Aorta (tissue), 5 donors: Measurements from ENCODE around the gene IL36G. TPM values are rescaled to one million over a fixed set of nuclear protein-coding genes. Genes with fewer than 3 reads are reported as not detected.
"Not testable (repeated sequence)": the region's sequence is repeated elsewhere in the genome, so short reads cannot be mapped to it uniquely, and the experiment has no call there.

Experiments
- ATAC-seq: fragments of 200-7000 bp; cut with Tn5 transposase; one replicate; pipeline ENCODE4 v1.9.1; 2022; ENCODE audit warnings: moderate library complexity; ENCODE audit not compliant: low FRiP score
- DNase-seq, 2 donors: peaks; one replicate each; pipeline ENCODE4 v3.0.0-alpha.2; 2020
- H3K27ac ChIP-seq, 2 donors: one replicate each; pipeline ENCODE4 v1.5.1; 2013; ENCODE audit warnings: low read length in 2 of 2, mild to moderate bottlenecking in 2 of 2, moderate library complexity in 2 of 2, control low read depth in 1 of 2, inconsistent platforms in 1 of 2, low read depth in 1 of 2
- H3K27me3 ChIP-seq, 2 donors: one replicate each; pipeline ENCODE4 v1.6.1; 2013; ENCODE audit warnings: control low read depth in 1 of 2, low read length in 1 of 2, mild to moderate bottlenecking in 1 of 2, moderate library complexity in 1 of 2; ENCODE audit not compliant: insufficient read depth in 2 of 2, control insufficient read depth in 1 of 2
- H3K36me3 ChIP-seq, 2 donors: one replicate each; pipeline ENCODE4 v1.6.1; 2013; ENCODE audit warnings: control low read depth in 1 of 2, low read length in 1 of 2, mild to moderate bottlenecking in 1 of 2; ENCODE audit not compliant: insufficient read depth in 2 of 2, control insufficient read depth in 1 of 2
- H3K4me1 ChIP-seq, 2 donors: one replicate each; pipeline ENCODE4 v1.6.1; 2013; ENCODE audit warnings: low read length in 2 of 2, control low read depth in 1 of 2, mild to moderate bottlenecking in 1 of 2, moderate library complexity in 1 of 2; ENCODE audit not compliant: insufficient read depth in 2 of 2, control insufficient read depth in 1 of 2
- H3K4me3 ChIP-seq, 2 donors: one replicate each; pipeline ENCODE4 v1.5.1; 2013; ENCODE audit warnings: low read length in 2 of 2, control low read depth in 1 of 2, mild to moderate bottlenecking in 1 of 2
- H3K9me3 ChIP-seq: one replicate; pipeline ENCODE4 v1.6.1; 2013; ENCODE audit warnings: mild to moderate bottlenecking, low read length; ENCODE audit not compliant: control insufficient read depth
- whole genome bisulfite sequencing, 2 donors: extraction: QIAGEN DNeasy Blood & Tissue Kit; methylation state at CpG; one replicate each; pipeline ENCODE4 v1.1.7; 2013; 5-methylcytosine and 5-hydroxymethylcytosine counted together
- intact Hi-C, 2 donors: fragments of 100-400 bp; cut with DNase I; formaldehyde crosslinking; loops; one replicate each; pipeline versions ENCODE4 v1.14.2 to v1.15.0; 2022
- long read RNA-seq, 2 donors: library from polyadenylated mRNA; unstranded; transcript quantifications; one replicate each; pipeline ENCODE4 v2.0.0, GENCODE V29; 2020 to 2021
- polyA plus RNA-seq, 2 donors: library from polyadenylated mRNA; stranded (reverse); fragments of 200-250 nt; gene quantifications; one replicate each; pipeline ENCODE4 v1.2.3, GENCODE V29; 2013
- total RNA-seq, 2 donors: library from RNA; stranded (reverse); fragmentation: NEBNext Ultra II Directional; extraction: Animal tissue kit (Norgen Biotek cat#: 25700); gene quantifications; one replicate each; pipeline ENCODE4 v1.2.1, GENCODE V29; 2021
- donor health status: healthy with polysubstance abuse.
- donor health status: Bipolar disorder and iron deficiency.
- donor health status: DM: no; HTN: no; CAD: no.
- donor health status: DM: no; HTN: no; CAD: no.
- donor health status: DM: yes; HTN: yes; CAD: no.

Gene IL36G
- total RNA-seq (not detected), polyA plus RNA-seq (not detected)
- long read RNA-seq, donor 1, result 0 reads
- long read RNA-seq, donor 2, result 0 reads

DNA sequence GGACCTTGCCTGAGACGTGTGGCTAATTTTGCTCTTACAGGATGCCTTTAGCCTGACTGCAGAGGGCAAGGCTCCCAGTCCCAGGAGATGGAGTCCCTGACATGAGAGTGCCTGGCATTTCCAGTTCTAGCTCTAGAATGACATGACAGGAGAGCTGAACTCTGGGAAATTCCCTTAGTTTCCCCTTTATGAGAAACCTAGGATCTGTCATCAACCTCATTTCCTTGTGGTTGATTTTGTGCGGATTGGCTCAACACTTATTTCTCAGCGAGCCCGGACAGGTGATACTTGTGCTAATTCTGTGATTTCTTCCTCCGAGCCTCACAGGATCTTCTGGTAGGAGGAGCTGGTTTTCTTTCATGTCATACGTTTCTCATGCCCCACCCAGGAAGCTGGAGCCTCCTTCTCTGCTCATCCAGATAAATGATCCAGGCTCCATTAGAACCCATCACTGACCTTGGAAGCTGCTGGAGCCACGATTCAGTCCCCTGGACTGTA is at the start of gene IL36G:
TSS of gene IL36G (plus strand) at position 448 of the 498 bp plus-strand sequence. CDS start 633 bp downstream, outside the sequence.
- WGBS, 2 donors, result 67 to 70% methylated on average over 7 of the region's 7 CpGs
- DNase-seq (no peak), ATAC-seq (no peak)
- intact Hi-C loops, result no loop called here
- no peak within 1 kb of the TSS for H3K27ac ChIP-seq
- no peaks in the 10 kb centered on the region for H3K36me3 ChIP-seq
- no peak within 1 kb of the TSS for H3K4me3 ChIP-seq
- H3K4me1 ChIP-seq, result no peaks in the 10 kb centered on the region
- peaks cover 1% of the 10 kb centered on the region for H3K9me3 ChIP-seq
- no peaks in the 10 kb centered on the region for H3K27me3 ChIP-seq

DNA sequence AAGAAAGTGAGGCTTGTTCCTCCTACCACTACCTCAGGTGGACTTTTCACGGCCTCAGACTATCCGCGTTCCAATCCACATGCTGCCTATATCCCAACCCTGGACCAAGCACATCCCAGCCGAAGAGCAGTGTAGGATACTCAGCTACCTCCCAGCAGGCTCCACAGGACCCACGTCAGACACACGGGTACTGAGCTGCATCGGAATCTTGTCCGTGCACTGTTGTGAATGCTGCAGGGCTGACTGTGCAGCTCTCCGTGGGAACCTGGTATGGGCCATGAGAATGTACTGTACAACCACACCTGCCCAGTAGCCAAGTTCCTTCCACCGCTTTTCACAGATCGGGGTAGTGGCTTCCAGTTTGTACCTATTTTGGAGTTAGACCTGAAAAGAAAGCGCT is 44.5 kb upstream of the IL36G start:
- WGBS, 2 donors, result 87 to 92% methylated on average over 12 of the region's 12 CpGs
- intact Hi-C loops, result no loop called here
- H3K27ac ChIP-seq, result no peak overlapping the region
- H3K4me1 ChIP-seq, result no peaks in the 10 kb centered on the region
- DNase-seq, result no peak
- no peaks in the 10 kb centered on the region for H3K27me3 ChIP-seq
- H3K4me3 ChIP-seq, result no peak overlapping the region
- H3K9me3 ChIP-seq, result no peaks in the 10 kb centered on the region
- no peak for ATAC-seq
- no peaks in the 10 kb centered on the region for H3K36me3 ChIP-seq

DNA sequence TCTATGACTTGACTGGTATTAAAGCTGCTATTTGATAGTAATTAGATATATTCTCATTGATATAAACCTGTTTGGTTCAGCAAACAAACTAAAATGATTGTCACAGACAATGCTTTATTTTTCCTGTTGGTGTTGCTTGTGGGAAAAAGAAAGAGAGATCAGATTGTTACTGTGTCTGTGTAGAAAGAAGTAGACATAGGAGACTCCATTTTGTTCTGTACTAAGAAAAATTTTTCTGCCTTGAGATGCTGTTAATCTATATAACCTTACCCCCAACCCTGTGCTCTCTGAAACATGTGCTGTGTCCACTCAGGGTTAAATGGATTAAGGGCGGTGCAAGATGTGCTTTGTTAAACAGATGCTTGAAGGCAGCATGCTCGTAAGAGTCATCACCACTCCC is 43.7 kb upstream of the IL36G start:
- intact Hi-C loops, H3K9me3 ChIP-seq, H3K27ac ChIP-seq, H3K4me3 ChIP-seq, H3K36me3 ChIP-seq, DNase-seq, H3K27me3 ChIP-seq, ATAC-seq, H3K4me1 ChIP-seq: not testable (repeated sequence)
- WGBS, 2 donors, result 40% methylated on average over 2 of the region's 2 CpGs

DNA sequence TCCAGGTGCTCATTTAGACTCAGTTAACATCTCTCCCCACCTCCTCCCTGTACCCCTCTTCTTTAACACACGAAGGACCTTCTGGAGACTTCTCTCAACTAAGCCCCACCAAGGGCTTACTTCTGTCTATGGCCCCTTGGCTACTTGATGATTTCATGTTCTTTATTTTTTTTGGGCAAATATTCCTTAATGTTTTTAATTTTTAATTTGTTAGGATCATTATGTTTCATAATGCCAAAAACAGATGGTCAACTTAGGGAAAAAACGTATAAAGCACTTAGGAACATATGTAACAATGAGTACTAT is 40.9 kb upstream of the IL36G start:
- Histone ChIP-seq H3K27me3 (no peaks in the 10 kb centered on the region), H3K36me3 (no peaks in the 10 kb centered on the region), H3K4me1 (no peaks in the 10 kb centered on the region), H3K27ac (no peak overlapping the region), H3K9me3 (no peaks in the 10 kb centered on the region), H3K4me3 (no peak overlapping the region)
- intact Hi-C loops, result no loop called here
- DNase-seq (no peak), ATAC-seq (no peak)
- WGBS, 2 donors, result 72 to 74% methylated on average over 2 of the region's 2 CpGs

DNA sequence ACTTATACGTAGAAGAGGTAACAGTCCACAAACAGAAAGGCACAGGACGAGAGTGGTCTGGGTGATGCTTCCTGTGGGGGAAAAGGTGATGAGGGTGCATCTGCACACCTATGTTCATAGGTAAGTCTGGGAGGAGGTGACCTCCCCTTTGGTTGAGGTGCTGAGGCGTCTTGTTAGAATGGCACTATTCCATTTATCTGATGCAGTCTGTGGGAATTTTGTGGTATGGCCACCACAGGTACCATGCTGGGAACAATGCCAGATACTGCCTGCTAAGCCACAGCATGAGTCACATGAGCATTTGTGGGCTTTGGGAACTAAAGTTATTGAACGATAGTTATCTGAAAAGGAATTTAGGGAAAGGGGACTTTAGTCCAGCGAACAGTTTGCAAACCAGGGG is 38.9 kb upstream of the IL36G start:
- H3K4me1 ChIP-seq, result no peaks in the 10 kb centered on the region
- H3K27ac ChIP-seq, result no peak overlapping the region
- ATAC-seq (no peak), DNase-seq (no peak)
- no peaks in the 10 kb centered on the region for H3K36me3 ChIP-seq
- H3K9me3 ChIP-seq, result no peaks in the 10 kb centered on the region
- H3K4me3 ChIP-seq, result no peak overlapping the region
- H3K27me3 ChIP-seq, result no peaks in the 10 kb centered on the region
- intact Hi-C loops, result no loop called here
- 76 to 81% methylated on average over 5 of the region's 5 CpGs for WGBS, 2 donors

DNA sequence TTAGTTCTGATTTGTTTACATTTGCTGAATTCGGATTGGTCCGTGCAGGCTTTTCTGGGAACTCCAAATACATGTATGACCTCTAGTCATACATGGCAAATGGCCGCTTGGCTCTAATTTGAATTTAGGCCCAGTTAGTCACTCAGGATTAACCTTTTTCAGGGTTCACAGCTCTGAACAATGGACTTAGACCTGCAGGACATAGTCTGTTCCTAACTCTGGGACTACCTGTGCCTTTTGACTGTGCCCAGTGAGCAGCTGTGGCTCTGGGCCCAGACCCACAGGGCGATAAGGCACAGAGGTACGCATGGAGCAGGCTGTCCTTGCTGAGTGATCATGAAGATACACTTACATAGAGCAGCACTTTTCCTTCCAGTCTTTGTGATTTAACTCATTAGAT is 38.4 kb upstream of the IL36G start:
- Histone ChIP-seq H3K4me1 (no peaks in the 10 kb centered on the region), H3K27ac (no peak overlapping the region), H3K27me3 (no peaks in the 10 kb centered on the region), H3K4me3 (no peak overlapping the region), H3K9me3 (no peaks in the 10 kb centered on the region), H3K36me3 (no peaks in the 10 kb centered on the region)
- 78 to 82% methylated on average over 5 of the region's 5 CpGs for whole genome bisulfite sequencing, 2 donors
- DNase-seq, result no peak
- ATAC-seq, result no peak
- intact Hi-C loops, result no loop called here

DNA sequence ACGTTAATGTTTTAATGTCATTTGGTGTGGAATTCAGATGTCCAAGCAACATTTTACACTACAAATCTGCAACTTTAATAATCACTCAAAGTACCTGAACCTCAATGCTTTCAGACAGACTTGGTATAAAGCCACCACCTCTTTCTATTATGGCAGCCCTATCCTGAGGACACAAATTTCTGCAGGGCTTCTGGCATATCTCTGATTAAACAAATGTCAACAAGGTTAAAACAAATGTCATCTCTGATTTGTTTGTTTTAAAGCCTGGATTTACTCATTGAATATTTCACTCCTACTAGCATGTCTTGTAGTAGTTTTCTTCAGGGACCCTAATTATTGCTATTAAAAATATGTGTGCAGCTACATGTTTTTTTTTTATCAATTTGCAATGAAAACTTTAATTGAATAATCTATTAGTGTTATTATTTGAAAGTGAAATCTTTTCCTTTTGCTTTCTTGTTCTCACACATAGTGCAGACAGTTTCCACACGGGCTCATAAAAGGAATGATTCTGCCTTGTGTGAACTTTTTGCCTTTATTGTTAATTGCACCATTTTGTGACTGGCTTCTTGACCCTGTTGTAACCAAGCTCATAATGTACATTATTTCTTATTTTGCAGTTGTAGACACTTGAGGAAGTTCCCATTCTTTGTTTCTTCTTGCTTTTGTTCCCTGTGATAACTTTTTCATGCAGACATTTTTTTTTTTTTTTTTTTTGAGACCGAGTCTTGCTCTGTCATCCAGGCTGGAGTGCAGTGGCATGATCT is 36.8 kb upstream of the IL36G start:
- no peak overlapping the region for H3K27ac ChIP-seq
- WGBS, 2 donors, result 62 to 63% methylated on average over 3 of the region's 3 CpGs
- H3K36me3 ChIP-seq, result no peaks in the 10 kb centered on the region
- H3K9me3 ChIP-seq, result peaks cover 7% of the 10 kb centered on the region
- intact Hi-C loops, result no loop called here
- no peak overlapping the region for H3K4me3 ChIP-seq
- no peak for DNase-seq
- H3K27me3 ChIP-seq, result no peaks in the 10 kb centered on the region
- H3K4me1 ChIP-seq, result no peaks in the 10 kb centered on the region
- no peak for ATAC-seq

DNA sequence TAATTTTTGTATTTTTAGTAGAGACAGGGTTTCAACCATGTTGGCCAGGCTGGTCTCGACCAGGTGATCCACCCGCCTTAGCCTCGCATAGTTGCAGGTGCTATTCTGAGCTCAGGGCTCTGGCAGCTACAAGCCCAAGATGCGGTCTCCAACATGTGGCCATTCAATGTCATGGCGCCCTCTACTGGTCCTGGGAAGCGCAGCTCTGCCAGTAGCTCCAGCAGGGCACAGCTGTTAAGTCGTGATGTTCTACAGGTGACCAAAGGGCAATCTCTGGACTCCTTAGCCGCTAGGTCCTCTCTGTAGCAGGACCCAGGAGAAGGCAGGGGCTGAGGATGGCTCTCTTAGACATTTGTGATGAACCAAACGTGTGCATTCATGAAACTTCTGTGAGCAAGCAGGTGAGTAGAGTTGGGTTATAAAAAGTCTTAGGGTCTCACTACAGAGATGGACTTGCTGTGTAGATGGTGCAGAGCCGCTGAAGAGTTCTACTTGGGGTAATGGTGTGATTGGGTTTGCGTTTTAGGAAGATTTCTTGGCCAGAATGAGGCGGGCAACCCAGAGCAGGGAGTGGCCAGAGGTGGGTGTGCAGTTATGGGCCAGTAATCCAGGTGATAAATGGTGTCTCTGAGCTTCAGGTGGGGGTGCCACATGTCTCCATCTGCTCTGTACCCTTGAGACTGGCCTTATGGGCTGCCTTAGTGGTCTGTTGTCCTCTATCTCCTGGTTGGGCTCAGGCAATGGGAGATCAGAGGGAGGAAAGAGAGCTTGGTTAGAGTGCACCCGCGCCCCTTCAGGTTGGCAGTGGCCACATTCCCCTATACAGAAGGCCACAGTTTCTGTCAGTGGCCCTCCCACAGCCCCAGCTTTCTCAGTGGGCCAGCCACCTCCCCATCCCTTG is 35.8 kb upstream of the IL36G start:
- Histone ChIP-seq H3K4me3 (no peak overlapping the region), H3K27me3 (no peaks in the 10 kb centered on the region), H3K36me3 (no peaks in the 10 kb centered on the region), H3K27ac (no peak overlapping the region), H3K9me3 (peaks cover 12% of the 10 kb centered on the region), H3K4me1 (no peaks in the 10 kb centered on the region)
- 27% methylated on average over 14 of the region's 14 CpGs for WGBS, 2 donors
- ATAC-seq, result no peak
- intact Hi-C loops, result no loop called here
- DNase-seq, result peak; percentile 74 to 81

DNA sequence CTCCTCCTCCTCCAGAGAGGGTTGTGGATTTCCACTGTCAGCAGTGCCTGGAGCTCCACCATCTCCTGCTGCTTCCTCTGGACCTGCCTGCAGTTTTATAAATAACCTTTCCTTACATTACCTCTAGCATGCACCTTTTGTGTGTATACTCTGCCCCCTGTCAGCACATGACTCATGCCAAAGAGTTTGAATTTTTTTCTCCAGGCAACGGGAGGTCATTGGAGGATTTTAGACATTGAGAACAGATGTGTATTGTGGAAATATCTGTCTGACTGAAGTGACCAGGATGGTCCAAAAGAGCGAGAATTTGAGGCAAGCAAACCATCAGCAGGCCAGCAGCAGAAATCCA is 35.2 kb upstream of the IL36G start:
- 48 to 58% methylated on average over 2 of the region's 2 CpGs for WGBS, 2 donors
- ATAC-seq (no peak), DNase-seq (no peak)
- H3K36me3 ChIP-seq, result no peaks in the 10 kb centered on the region
- intact Hi-C loops, result no loop called here
- H3K27ac ChIP-seq, result no peak overlapping the region
- no peaks in the 10 kb centered on the region for H3K27me3 ChIP-seq
- no peaks in the 10 kb centered on the region for H3K4me1 ChIP-seq
- no peak overlapping the region for H3K4me3 ChIP-seq
- H3K9me3 ChIP-seq, result peaks cover 12% of the 10 kb centered on the region
